ENCODE measurements around the gene ATP6V1C2.
"Not testable (repeated sequence)": the region's sequence is repeated elsewhere in the genome, so short reads cannot be mapped to it uniquely, and the experiment has no call there.

Gene ATP6V1C2

DNA sequence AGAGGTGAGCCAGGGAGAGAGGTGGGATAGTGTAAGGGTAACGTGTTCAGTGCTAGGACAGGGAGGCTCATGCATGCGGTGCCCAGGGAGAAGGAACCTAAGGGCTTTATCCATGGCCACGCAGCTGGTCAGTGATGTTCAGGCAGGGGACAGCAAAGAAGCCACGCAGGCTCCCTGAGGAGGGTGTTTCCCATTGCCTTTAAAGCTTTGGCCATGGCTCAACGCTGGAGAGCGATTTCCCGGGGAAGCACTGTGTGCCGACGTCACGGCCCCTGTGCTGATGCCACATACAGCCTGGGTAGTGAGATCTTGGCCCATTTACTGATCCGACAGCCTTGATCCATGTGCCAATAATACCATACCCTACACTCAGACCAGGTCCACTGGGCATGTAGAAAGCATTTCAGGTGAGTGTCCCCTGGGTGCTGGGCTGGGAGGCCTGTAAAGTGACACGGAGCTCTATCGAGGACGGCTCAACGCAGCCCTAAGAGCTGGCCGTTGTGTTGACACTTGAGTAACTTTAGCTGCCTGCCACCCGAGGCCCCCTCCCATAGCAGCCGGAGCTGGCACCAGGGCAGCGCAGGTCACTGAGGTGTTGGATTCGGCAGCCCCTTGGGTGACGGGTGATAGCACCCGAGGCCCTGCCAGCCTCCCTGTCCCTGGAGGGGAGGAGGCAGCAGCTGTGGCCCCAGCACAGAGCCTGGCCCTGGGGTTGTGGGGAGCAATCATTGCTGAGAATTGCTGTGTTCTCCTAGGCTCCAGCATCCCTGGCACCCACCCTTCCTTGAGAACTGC, 49.7 kb downstream of the ATP6V1C2 start:
- no peak for DNase-seq

DNA sequence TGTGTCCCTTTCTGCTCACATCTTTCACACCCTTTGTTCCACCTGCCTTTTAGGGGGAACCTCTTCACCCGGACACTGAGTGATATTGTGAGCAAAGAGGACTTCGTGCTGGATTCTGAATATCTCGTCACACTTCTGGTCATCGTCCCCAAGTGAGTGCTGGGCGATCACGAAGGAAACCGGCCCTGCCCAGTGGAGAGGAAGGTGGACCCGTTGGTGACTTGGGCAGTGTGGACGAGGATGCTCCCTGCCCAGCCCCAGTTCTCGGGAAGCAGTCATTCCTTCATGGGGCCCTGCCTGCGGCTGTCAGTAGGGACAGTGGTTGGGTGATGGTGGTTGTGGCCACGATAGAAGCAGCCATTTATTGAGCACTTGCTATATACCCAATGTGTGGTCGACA, 50.4 kb downstream of the ATP6V1C2 start:
- DNase-seq = no peak

GRCh38 chr2:10772201-10772867, 50.9 kb downstream of the ATP6V1C2 start:
- no peak for DNase-seq

DNA sequence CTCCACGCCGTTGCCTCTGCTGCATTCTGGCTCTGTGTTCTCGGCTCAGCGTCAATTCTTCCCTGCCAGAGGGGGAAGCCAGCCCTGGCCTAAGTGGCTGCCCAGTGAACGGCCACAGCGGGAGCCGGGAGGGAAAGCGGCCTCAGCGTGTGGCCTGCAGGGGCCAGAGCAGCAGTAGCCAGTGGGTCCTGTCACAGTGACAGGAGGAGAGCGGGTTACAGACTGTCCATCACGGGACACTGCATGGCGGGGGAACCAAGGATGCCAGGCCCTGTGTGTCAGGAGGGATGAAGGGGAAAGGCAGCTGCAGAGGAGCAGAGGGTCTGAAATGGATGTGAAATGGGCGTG, 51.4 kb downstream of the ATP6V1C2 start:
- DNase-seq = no peak

- DNase-seq = no peak
These were observed 52.5 kb downstream of the ATP6V1C2 start for GRCh38 chr2:10773821-10774341.

DNA sequence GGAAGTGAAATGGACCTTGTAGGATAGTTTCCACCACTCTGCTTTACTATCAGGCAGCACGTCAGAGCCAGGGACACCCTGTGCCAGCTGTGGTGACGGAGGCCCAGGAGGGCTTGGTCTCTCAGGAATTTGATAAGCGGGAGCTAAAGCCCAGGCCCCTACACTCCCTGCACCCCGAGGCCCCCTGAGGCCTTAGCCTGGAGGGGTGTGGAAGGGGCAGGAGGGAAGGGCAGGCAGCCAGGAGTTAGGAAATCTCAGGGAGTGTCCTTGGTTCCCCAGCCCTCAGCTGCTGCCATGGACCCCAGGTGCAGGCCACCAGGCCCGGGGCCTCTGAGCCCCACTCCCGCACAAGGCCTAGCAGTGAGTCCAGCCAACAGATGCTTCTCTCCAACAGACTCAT, 53.0 kb downstream of the ATP6V1C2 start:
- DNase-seq = no peak

DNA sequence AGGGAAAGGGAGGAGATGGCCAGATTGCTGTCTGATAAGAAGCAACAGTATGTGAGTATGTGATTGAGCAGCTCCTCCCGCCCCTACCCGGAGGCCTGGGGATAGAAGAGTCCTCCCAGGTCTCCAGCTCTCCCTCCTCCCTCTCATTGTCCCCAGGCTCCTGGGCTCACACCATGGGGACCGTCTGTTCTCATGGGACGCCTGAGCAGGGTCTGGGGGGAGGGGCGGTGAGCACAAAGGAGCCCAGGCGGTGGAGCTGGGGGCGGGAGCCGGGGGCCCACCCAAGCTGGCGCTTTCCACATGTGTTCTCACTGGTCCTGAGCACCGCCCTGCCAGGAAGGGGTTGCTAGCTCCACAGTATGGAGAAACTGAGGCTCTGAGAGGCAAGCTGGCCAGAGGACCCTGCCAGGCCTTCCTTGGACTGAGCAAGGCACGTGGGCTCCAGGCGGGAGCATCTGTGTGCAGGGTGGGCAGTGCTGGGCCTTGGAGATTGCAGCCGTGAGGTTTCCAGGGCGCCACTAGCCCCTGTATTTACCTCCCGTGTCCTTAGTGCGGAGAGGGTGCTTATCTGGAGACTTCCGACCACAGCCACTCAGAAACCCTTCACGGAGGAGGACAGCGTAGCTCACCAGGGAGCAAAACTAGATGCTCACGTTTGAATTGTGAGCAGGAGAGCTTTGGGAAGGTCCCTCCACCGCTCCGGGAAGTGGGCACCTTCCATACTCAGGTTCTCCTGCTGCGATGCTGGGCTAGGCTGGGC, 53.8 kb downstream of the ATP6V1C2 start:
- DNase-seq = no peak

- DNase-seq = no peak
These were observed 54.4 kb downstream of the ATP6V1C2 start for GRCh38 chr2:10775831-10776230.

DNA sequence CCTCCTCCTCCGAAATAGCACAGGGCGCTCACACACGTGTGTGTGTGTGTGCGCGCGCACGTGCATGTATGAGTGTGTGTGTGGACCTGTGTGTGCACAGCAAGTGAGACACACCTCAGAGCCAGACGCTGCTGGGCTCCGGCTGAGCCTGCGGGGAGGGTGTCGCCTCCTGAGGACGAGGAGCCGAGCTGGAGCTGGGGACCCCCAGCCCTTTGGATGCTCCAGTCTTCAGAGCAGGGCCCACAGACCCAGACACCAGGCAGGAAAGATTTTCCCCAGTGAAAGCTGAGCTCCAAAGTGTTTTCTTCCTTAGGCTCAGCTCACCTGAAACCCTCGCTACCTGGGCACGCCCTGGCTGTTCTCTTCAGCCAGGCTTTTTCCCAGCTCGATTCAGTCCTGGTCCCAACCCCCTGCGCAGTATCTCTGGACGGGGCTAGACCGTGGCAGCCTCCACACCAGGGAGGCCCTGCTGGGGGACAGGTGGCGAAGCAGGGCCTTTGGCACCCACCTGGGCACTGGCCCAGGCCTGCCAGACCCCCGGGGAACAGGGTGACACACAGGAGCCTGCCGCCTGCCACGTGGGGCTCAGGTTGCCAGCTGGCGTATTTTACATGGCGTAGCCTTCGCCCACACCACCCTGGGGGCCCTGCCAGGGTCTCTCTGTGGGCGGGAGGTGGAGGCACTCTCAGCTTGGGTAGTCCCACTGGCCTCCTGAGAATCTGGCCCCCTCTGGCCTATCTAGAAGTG, 55.0 kb downstream of the ATP6V1C2 start:
- no peak for DNase-seq

- DNase-seq = no peak
These were observed 55.8 kb downstream of the ATP6V1C2 start for GRCh38 chr2:10777111-10777841.

DNA sequence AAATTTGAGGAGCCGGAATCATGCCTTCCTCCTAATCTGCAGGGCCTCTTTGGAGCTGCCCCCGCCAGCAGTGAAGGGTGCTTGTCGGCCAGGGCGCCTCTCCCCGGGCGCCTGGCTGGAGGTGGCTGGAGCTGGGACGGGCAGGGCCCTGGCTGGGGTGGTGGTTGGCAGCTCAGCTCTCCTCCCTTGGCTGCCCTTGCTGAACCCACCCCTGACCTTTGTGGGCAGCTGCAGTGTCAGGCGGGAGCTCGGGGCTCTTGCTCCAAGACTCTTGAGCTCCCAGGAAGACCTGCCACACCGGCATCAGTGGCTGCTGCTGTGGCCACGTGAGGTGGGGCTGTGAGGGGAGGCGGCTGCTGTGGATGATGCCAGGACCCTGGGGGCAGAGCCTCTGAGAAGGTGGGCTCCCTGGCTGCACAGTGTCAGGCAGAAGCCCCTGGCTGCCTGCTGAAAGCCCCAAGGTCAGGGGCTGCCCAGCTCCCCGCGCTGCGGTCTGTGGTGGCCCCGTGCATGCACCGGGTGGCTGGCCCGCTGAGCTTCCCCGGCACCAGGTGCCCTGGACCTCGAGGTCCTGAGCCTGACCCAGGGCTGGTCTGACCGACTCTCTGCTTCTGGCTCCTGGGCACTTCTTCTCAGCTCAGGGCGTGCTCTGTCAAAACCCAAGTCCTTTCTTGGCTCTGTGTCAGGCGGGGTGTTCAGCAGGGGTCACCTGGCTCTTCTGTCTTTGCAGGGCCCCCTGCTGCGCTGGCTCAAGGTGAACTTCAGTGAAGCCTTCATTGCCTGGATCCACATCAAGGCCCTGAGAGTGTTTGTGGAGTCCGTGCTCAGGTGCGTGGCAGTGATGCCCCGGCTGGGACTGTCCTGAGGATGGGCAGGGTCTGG, 56.7 kb downstream of the ATP6V1C2 start:
- DNase-seq = no peak

DNA sequence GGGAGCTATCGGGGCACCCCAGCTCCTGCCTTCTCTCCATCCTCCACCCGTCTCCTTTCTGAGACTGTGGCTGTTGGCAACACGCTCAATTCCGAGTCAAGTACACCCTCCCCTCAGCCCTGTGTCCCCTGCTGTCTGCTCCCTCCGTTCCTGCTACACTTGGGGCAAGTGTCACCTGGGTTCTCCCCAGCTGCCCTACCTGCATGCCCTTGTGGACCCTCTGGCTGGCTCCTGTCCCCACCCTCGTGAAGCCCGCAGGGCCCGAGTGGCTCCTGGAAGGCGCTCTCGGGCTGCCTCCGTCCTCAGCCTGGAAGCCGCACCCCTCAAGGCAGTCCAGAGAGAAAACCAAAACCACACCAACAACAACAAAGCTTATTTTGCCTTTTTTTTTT, 57.3 kb downstream of the ATP6V1C2 start:
- no peak for DNase-seq

- no peak for DNase-seq
These were observed 58.5 kb downstream of the ATP6V1C2 start for GRCh38 chr2:10779776-10780490.

GRCh38 chr2:10780491-10780820, 59.0 kb downstream of the ATP6V1C2 start:
- DNase-seq = no peak

DNA sequence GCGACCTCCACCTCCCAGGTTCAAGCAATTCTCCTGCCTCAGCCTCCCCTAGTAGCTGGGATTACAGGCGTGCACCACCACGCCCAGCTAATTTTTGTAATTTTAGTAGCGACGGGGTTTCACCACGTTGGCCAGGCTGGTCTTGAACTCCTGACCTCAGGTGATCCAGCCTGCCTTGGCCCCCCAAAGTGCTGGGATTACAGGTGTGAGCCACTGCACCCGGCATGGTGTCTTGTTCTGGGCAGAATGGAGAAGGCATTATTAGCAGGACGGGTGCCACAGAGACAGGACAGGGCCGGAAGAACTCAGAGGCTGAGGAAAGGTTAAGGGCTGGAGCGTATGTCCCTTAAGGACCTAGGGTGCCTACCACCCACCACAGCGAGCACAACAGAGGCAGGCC, 59.4 kb downstream of the ATP6V1C2 start:
- DNase-seq = not testable (repeated sequence)

DNA sequence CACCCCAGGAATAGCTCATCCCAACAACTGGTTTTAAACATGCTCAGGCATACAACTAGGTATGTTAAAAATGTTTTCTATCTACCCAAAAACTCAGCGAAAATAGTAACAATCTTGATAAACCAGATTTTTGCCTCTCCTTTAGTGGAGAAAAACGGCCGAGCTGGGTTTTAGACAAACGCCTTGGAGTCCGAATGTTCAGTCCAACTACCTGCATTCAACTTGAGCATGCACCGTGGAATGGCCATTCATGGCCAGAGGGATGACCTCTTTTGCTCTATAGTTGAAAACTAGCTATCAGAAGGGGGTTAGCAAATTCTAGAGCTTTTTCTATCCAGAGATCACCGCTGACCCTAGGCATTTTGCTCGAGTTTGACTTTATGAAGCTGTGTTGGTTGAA, 60.3 kb downstream of the ATP6V1C2 start:
- no peak for DNase-seq

GRCh38 chr2:10783421-10783820, 62.0 kb downstream of the ATP6V1C2 start:
- no peak for DNase-seq

DNA sequence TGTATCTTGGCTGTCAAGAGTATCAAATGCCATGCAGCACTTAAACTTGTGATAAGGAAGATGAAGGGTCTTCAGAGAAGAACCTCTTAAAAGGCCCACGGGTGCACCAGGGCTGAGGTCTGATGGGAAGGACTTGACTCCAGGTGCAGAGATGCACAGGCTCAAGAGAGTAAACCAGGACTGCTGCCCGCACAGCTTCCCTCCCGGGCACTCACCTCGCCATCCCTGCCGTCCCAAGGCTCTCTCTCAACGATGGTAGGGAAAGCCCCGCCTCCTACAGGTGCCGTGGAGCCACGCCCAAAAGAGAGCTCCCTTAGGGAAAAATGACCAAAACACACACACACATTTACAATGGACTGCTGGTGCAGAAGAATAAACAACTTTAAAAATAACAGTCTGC, 63.3 kb downstream of the ATP6V1C2 start:
- DNase-seq = no peak

- DNase-seq = no peak
These were observed 63.8 kb downstream of the ATP6V1C2 start for GRCh38 chr2:10785260-10785659.

GRCh38 chr2:10786240-10786982, 65.0 kb downstream of the ATP6V1C2 start:
- no peak for DNase-seq

All from CD4-positive, alpha-beta T cell treated with Interferon gamma for 1 hour (primary cell).